Measurements from ENCODE around the gene SLC6A6.
A peak's percentile ranks its signal among the peaks of the same experiment; 100 is the strongest.
"Not testable (repeated sequence)": the region's sequence is repeated elsewhere in the genome, so short reads cannot be mapped to it uniquely, and the experiment has no call there.

The SLC6A6 gene

GRCh38 chr3:14401692-14402303 is 608 bp upstream of the SLC6A6 start:
- DNase-seq = no peak

GRCh38 chr3:14403619-14404155 is 1.3 kb downstream of the SLC6A6 start:
- DNase-seq = no peak

GRCh38 chr3:14404186-14404585 is 1.8 kb downstream of the SLC6A6 start:
- DNase-seq = no peak

- DNase-seq = no peak
These were observed 2.4 kb downstream of the SLC6A6 start for GRCh38 chr3:14404631-14405359.

DNA sequence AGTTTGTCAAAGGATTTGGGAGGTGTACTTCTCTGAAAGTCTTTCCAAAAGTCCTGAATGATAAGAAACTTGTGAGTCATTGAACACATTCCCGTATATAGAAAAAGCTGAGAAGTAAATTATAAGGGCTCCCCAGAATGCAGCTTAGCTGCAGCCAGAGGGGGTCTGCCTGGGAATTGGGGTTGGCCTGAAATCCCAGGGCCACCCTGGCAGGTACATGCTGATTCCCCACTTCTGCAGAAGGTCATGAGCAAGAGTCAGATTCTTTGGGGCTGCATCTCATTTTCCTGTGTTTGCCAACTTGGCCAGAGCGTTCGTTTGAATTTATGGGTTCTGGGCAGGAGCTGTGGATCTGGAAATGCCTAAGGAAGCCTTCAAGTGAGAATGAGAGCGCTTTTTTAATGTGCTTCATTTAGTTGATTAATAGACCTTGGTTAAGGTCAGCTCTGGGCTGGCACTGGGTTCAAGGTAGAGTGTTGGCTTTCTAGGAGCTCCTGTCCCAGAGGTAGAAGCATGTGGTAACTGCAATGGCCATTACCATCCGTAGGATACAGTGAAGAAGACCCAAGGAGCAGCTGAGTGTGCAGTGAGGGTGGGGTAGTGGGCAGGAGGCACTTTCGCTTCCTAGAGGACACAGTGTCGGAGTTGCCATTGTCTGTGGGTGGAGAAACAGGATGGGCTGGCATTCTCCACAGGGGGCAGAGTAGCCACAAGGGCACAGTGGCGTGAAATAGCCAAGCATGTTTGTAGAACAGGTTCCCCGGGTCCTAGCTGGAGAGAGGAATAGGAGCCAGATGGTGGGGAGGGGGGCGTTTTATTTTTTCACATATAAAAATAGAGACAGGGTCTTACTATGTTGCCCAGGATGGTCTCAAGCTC is 3.2 kb downstream of the SLC6A6 start:
- DNase-seq = no peak

GRCh38 chr3:14406336-14406735 is 3.9 kb downstream of the SLC6A6 start:
- DNase-seq = no peak

DNA sequence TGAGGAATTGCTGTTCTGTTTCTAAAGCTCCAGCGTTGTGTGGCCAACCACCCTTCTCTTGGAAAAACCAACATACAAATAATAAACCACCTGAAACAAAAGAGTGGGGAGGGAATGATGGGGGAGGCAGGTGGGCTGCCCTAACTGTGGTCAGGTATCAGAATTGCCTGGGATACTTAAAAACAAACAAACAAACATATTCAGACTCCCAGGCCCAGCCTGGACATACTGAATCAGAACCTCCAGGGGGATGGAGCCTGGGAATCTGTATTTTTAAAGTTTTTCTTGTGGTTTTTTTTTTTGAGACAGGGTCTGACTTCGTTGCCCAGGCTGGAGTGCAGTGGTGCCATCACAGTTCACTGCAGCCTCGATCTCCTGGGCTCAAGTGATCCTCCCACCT is 4.4 kb downstream of the SLC6A6 start:
- DNase-seq = no peak

- no peak for DNase-seq
These were observed 4.8 kb downstream of the SLC6A6 start for GRCh38 chr3:14407203-14407602.

DNA sequence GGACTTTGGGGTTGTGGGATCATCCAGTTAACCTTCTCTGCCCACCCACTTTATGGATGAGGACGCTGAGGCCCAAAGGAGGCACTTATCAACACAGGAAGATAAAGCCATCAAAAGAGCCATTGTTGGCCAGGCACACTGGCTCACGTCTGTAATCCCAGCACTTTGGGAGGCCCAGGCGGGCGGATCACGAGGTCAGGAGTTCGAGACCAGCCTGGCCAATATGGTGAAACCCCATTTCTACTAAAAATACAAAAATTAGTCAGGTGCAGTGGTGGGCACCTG is 7.3 kb downstream of the SLC6A6 start:
- DNase-seq = not testable (repeated sequence)

DNA sequence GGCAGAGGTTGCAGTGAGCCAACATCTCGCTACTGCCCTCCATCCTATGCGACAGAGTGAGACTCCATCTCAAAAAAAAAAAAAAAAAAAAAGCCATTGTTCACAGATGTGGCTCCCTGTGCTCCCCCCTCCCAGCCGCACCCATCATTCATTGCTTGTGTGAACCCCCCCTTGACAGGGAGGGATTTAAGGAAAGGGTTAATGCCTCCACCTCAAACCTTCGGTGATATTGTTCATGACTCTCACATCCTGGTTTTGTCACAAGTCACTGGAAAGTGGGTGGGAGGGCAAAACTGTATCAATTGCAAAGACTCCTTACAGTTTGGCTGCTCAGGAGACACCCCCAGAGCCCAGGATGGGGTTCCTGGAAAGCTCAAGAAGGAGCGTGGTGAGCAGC is 7.7 kb downstream of the SLC6A6 start:
- no peak for DNase-seq

DNA sequence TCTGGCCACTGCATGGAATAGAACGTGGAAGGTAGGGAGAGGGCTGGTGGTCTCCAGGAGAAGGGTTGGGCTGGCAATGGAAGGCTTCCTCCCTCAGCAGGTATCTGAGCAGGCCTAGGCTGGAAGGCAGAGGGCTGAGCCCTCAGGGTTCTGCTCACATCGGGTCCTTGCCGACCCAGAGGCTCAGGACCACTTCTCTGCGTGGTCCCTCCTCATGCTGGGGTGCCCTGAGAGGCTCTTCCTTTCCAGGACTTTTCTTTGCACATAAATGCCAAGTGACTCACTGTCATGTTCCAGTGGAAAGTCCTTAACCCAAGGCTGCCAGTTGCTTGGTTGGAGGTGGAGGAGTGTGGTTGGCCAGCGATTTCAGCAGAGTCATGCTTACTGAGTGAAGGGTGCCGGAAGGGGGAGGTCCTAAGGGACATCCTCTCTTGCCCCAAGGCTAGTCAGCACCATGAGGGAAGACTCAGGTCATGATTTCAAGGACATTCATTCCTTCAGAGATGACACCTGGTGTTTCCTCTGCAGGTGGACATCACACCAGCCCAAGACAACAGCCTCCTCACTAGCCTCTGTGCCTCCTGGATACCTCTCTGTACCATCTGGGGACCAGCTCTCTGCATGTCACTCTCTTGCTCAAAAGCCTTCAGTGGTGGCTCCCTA is 8.2 kb downstream of the SLC6A6 start:
- DNase-seq = peak; percentile 84

- no peak for DNase-seq
These were observed 8.7 kb downstream of the SLC6A6 start for GRCh38 chr3:14411166-14411526.

DNA sequence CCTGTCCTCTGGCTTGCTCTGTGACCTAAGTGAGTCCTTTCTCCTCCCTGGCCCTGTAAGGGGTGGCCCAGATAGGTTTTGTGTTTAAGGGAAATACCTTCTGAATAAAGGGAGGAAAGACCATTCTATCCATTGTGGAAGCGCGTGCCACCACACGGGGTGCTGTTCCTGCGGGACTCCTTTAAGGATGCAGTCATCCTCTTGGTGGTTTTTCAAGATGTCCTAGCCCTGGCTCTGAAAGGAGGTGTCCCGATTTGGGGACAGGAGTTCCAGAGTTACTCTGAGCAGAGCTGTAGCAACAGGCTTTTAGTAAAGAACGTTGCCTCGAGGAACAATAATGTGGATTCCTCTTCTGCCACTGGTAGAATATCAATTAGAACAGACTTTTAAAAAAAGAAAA is 9.6 kb downstream of the SLC6A6 start:
- DNase-seq = no peak

DNA sequence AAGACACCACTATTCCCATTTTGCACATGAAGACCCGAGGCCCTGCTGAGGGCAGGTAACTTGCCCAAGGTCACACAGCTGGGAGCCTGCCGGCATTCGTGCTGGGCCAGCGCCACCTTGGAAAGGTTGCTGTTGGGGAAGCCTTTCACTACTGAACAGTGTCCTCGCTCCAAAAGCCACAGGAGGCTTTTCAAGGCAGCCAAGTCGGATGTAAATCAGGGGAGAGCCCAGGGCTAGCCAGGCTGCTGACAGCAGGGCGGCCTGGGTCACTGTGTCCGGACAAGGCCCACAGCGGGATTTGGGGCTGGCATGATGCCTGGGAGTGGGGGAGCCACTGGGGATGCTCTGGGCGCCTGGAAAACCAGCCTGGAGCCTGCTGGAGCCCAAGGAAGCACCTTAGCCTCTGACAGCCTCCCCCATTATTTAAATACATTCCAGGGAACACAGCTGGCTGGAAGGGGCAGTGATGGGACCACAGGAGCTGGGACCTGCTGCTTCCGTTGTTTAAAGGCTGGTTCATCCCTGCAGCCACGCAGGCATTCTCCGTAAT is 10.5 kb downstream of the SLC6A6 start:
- DNase-seq = no peak

GRCh38 chr3:14413381-14414071 is 11.1 kb downstream of the SLC6A6 start:
- DNase-seq = peak; percentile 46

DNA sequence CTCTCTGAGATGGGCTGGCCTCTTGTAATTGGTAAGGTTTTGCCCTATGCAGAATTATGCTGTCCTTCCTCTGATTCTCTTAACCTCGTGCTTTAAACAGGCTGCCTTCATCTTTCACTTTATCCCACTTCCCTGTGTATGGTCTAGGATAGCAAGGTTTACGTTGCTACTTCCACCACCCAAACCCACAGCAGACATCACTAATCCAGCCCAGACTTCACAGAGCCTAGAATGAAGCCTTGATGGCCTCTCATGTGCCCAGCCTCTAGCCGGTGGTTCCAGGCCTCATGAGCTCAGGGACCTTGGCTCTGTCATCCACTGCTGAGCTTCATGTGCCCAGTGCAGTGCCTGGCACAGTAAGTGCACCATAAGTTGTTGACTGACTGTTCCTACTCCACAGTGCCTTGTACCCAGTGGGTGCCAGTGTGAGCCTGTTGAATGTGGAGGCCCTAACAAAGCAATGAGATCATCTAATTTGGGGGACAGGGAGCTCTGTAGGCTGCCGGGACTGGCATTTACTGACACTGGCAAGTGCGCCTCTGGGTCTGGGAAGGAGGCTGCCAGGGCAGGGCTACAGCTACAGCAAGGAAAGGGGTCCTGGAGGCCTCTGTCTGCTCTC is 12.5 kb downstream of the SLC6A6 start:
- DNase-seq = no peak

DNA sequence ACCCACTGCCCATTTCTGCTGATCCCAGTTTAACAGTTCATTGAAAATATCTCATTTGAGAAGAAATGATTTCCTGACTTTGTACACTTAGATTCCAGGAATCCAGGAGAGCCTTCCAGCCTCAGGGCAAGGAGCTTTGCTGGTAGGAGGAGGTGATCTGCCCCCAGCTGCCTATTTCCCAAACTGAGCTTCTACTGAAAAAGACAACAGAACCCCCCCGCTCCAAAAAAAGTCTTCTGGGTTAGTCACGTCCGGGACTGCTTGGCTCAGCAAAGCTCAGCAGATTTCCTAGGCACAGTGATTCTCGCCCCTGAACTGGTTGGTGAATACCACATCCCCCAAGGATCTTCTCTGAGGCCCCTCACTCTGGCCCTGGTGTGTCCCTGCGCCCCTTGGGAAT is 13.1 kb downstream of the SLC6A6 start:
- DNase-seq = peak; percentile 72

GRCh38 chr3:14416453-14416852 is 14.0 kb downstream of the SLC6A6 start:
- DNase-seq = no peak

DNA sequence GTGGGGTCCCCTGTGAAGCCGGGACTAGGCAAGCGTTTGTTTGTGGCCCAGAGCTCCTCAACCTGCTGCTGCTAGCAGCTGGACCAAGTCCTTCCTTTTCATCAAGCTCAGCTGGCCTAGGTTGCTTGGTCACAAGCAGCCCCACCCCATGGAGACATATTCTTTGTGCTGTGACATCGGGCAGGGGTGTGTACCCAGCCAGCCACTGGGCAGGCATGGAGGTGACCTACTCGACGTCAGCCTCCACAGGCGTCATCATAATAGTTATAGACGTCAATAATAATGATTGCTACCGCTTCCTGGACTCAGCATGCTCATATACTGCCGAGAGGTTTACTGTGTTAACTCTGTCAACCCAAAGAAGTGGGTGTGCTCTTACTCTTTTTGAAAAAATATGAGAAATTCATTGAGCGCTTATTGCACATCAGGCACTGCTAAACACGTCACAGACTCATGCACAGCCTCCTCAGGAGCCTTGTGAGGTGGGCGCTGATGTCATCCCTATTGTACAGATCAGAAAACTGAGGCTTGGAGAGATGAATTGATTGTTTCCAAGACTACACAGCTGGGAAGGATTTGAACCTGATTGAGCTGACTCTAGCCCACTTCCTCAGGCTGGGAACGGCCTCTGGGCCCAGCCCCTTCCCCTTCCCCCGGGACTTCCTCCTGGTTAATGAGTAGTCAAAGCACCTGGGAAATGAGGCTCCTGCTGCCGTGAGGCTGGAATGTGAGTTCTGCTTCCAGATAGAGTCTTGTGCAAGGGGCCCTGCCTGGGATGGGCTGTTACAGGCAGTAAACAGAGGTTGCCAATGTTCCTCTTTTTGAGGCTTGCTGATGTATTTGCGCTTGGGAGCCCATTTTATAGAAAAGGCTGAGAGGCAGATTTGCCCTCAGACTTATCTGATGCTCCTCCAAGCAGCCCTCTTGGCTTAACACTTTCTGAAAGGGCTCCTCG is 16.2 kb downstream of the SLC6A6 start:
- DNase-seq = no peak

All from fibroblast of skin of abdomen (primary cell).